Measurements from ENCODE around the gene RITA1.

Gene RITA1

GRCh38 chr12:113196990-113197389, 11.5 kb downstream of the RITA1 start:
- H3K4me3 ChIP-seq (ENCODE audit: low read depth, low read length) = no peak overlapping the region
- DNase-seq (ENCODE audit: low read depth) = peak; percentile 91
- TF ChIP-seq MAX (IDR thresholded peaks at IDR 0.05; ENCODE audit: low read depth, low read length) = no peak
- TF ChIP-seq, protein P1, sequence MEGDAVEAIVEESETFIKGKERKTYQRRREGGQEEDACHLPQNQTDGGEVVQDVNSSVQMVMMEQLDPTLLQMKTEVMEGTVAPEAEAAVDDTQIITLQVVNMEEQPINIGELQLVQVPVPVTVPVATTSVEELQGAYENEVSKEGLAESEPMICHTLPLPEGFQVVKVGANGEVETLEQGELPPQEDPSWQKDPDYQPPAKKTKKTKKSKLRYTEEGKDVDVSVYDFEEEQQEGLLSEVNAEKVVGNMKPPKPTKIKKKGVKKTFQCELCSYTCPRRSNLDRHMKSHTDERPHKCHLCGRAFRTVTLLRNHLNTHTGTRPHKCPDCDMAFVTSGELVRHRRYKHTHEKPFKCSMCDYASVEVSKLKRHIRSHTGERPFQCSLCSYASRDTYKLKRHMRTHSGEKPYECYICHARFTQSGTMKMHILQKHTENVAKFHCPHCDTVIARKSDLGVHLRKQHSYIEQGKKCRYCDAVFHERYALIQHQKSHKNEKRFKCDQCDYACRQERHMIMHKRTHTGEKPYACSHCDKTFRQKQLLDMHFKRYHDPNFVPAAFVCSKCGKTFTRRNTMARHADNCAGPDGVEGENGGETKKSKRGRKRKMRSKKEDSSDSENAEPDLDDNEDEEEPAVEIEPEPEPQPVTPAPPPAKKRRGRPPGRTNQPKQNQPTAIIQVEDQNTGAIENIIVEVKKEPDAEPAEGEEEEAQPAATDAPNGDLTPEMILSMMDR (IDR thresholded peaks at IDR 0.05; ENCODE audit: low read depth, low read length) = peak; percentile 92
- TF ChIP-seq MYC (IDR thresholded peaks at IDR 0.05; ENCODE audit: low read depth, low read length) = no peak
- TF ChIP-seq POLR2A (IDR thresholded peaks at IDR 0.05; ENCODE audit: extremely low read depth, insufficient read length) = no peak

- DNase-seq (ENCODE audit: low read depth) = no peak
- no peak overlapping the region for H3K4me3 ChIP-seq (ENCODE audit: low read depth, low read length)
- no peak for TF ChIP-seq MAX (IDR thresholded peaks at IDR 0.05; ENCODE audit: low read depth, low read length)
- TF ChIP-seq POLR2A (IDR thresholded peaks at IDR 0.05; ENCODE audit: extremely low read depth, insufficient read length) = no peak
- no peak for TF ChIP-seq MYC (IDR thresholded peaks at IDR 0.05; ENCODE audit: low read depth, low read length)
- TF ChIP-seq, protein P1 (IDR thresholded peaks at IDR 0.05; ENCODE audit: low read depth, low read length) = no peak
Observed at GRCh38 chr12:113197518-113198077, 12.1 kb downstream of the RITA1 start.

GRCh38 chr12:113198296-113198695, 12.8 kb downstream of the RITA1 start:
- DNase-seq (ENCODE audit: low read depth) = no peak
- TF ChIP-seq MAX (IDR thresholded peaks at IDR 0.05; ENCODE audit: low read depth, low read length) = no peak
- TF ChIP-seq, protein P1 (IDR thresholded peaks at IDR 0.05; ENCODE audit: low read depth, low read length) = no peak
- TF ChIP-seq POLR2A (IDR thresholded peaks at IDR 0.05; ENCODE audit: extremely low read depth, insufficient read length) = no peak
- TF ChIP-seq MYC (IDR thresholded peaks at IDR 0.05; ENCODE audit: low read depth, low read length) = no peak
- H3K4me3 ChIP-seq (ENCODE audit: low read depth, low read length) = no peak overlapping the region

DNA sequence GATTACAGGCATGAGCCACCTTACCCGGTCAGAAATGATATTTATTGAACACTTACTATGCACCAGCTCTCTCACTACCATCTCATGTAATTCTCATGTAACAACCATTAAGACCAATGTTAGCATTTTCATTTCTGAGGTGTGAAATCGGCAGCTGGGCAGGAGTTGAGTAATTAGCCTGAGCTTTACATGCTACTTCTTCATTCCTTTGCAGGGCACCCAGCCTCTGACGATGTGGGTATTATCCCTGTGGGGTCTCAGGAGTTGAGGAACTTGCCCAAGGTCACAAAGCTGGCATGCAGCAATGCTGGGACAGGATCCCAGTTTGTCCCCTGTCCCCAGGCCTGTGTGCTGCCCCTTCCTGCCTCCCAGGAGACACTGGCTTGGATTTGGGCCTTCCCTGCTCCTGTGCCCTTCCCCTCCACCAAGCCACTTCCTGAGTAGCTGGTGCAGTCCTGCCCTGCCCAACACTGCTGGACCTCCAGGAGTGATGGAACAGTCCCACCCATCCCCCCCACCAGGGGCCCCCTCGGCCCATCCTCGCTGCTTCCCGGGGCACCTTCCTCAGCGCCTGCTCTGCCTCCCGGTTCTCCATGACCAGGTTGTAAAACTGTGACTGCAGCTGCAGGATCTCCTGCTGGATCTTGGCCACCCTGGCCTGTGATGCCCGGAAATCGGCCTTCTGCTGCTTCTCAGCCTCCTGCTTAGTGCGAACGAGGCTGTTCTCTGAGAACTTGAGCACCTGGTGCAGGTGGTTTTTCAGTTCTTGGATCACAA, 14.7 kb downstream of the RITA1 start:
- DNase-seq (ENCODE audit: low read depth) = peak; percentile 74

More for the DNA sequence above, 14.7 kb downstream of the RITA1 start:
- no peak overlapping the region for H3K4me3 ChIP-seq (ENCODE audit: low read depth, low read length)
- TF ChIP-seq MYC (IDR thresholded peaks at IDR 0.05; ENCODE audit: low read depth, low read length) (no peak), POLR2A (IDR thresholded peaks at IDR 0.05; ENCODE audit: extremely low read depth, insufficient read length) (no peak), MAX (IDR thresholded peaks at IDR 0.05; ENCODE audit: low read depth, low read length) (no peak)
- TF ChIP-seq, protein P1 (IDR thresholded peaks at IDR 0.05; ENCODE audit: low read depth, low read length) = no peak

Data from NB4 (cell line).